GM23338 (cell line): ENCODE data around the gene HSPB9. TPM values are rescaled to one million over a fixed set of nuclear protein-coding genes. Genes with fewer than 3 reads are reported as not detected.

Source experiments
- ATAC-seq: fragments of 200-7000 bp; cut with Tn5 transposase; 3 replicates; pipeline ENCODE4 v1.9.1; 2020
- DNase-seq: peaks from one replicate; pipeline ENCODE4 v3.0.0-alpha.2; 2015; ENCODE audit warnings: low spot score
- H2AFZ ChIP-seq: fragments of 200-600 bp; sonication (generic); 2 replicates; pipeline ENCODE4 v1.8.0; 2016; ENCODE audit warnings: antibody characterized with exemption, mild to moderate bottlenecking, moderate library complexity
- H3F3A ChIP-seq: fragments of 200-600 bp; sonication (generic); replicated peaks from 2 replicates; pipeline ENCODE4 v1.8.0; 2017; ENCODE audit warnings: antibody characterized with exemption, mixed run types, low read depth
- H3K27ac ChIP-seq: fragments of 200-600 bp; sonication (generic); 2 replicates; pipeline ENCODE4 v1.6.1; 2016; ENCODE audit warnings: low read depth
- H3K27me3 ChIP-seq: fragments of 200-600 bp; sonication (generic); 2 replicates; pipeline ENCODE4 v1.8.0; 2016; ENCODE audit warnings: mild to moderate bottlenecking, mixed run types, moderate library complexity; ENCODE audit not compliant: insufficient read depth
- H3K36me3 ChIP-seq: fragments of 200-600 bp; sonication (generic); 2 replicates; pipeline ENCODE4 v1.8.0; 2016; ENCODE audit warnings: mild to moderate bottlenecking; ENCODE audit not compliant: insufficient read depth
- H3K4me1 ChIP-seq: fragments of 200-600 bp; sonication (generic); 2 replicates; pipeline ENCODE4 v1.8.0; 2016; ENCODE audit warnings: mild to moderate bottlenecking, moderate library complexity; ENCODE audit not compliant: insufficient read depth
- H3K4me2 ChIP-seq: fragments of 200-600 bp; sonication (generic); 2 replicates; pipeline ENCODE4 v1.7.1; 2017; ENCODE audit warnings: mixed run types
- H3K4me3 ChIP-seq: fragments of 200-600 bp; sonication (generic); 2 replicates; pipeline ENCODE4 v1.6.1; 2016; ENCODE audit warnings: mixed run types
- H3K79me2 ChIP-seq: fragments of 200-600 bp; sonication (generic); replicated peaks from 2 replicates; pipeline ENCODE4 v1.8.0; 2017; ENCODE audit warnings: mild to moderate bottlenecking; ENCODE audit not compliant: insufficient read depth
- H3K9me2 ChIP-seq: fragments of 200-600 bp; sonication (generic); 2 replicates; pipeline ENCODE4 v1.8.0; 2017; ENCODE audit not compliant: insufficient read depth
- H4K20me1 ChIP-seq: fragments of 200-600 bp; sonication (generic); replicated peaks from 2 replicates; pipeline ENCODE4 v1.8.0; 2017; ENCODE audit warnings: mild to moderate bottlenecking; ENCODE audit not compliant: insufficient read depth
- H3K27ac Mint-ChIP-seq: 2 replicates; pipeline ENCODE4 v1.8.0; 2020; ENCODE audit warnings: inconsistent platforms, mild to moderate bottlenecking, moderate library complexity, mixed read lengths
- H3K27me3 Mint-ChIP-seq: 3 replicates; pipeline ENCODE4 v1.8.0; 2022; ENCODE audit warnings: low read depth, mild to moderate bottlenecking, moderate library complexity, mixed read lengths, inconsistent platforms; ENCODE audit not compliant: insufficient read depth, poor library complexity
- H3K36me3 Mint-ChIP-seq: 3 replicates; pipeline ENCODE4 v1.8.0; 2021; ENCODE audit warnings: low read depth, mild to moderate bottlenecking, inconsistent platforms, moderate library complexity, mixed read lengths
- H3K4me1 Mint-ChIP-seq: 3 replicates; pipeline ENCODE4 v1.8.0; 2020; ENCODE audit warnings: mild to moderate bottlenecking, inconsistent platforms, mixed read lengths
- H3K4me3 Mint-ChIP-seq: 3 replicates; pipeline ENCODE4 v1.8.0; 2021; ENCODE audit warnings: moderate library complexity, mild to moderate bottlenecking, inconsistent platforms, mixed read lengths
- H3K9me3 Mint-ChIP-seq: 3 replicates; pipeline ENCODE4 v1.8.0; 2020; ENCODE audit warnings: moderate library complexity, mild to moderate bottlenecking, inconsistent platforms, mixed read lengths
- CREB1 ChIP-seq: fragments of 250-450 bp; sonication (Bioruptor Pico); IDR thresholded peaks from 2 replicates; pipeline ENCODE4 v1.5.0; 2020; ENCODE audit warnings: low read depth, mild to moderate bottlenecking, moderate library complexity
- CTCF ChIP-seq, 2 experiments: fragments of 200-600 bp in 1 of 2; sonication (generic) in 1 of 2; conservative IDR thresholded peaks; 2 replicates each; pipeline versions ENCODE4 v1.5.1 to v1.6.1; 2016 to 2017; ENCODE audit warnings: antibody characterized with exemption in 2 of 2, low read depth in 2 of 2, mild to moderate bottlenecking in 2 of 2, moderate library complexity in 1 of 2
- ETS1 ChIP-seq: IDR thresholded peaks from 2 replicates; pipeline ENCODE4 v1.6.1; 2016; ENCODE audit warnings: antibody characterized with exemption
- EZH2 ChIP-seq: fragments of 200-600 bp; sonication (generic); IDR thresholded peaks from one replicate; pipeline ENCODE4 v1.8.0; 2017; ENCODE audit warnings: antibody characterized with exemption, mild to moderate bottlenecking, low read depth; ENCODE audit not compliant: unreplicated experiment
- EZH2phosphoT487 ChIP-seq: fragments of 200-600 bp; sonication (generic); IDR thresholded peaks from one replicate; pipeline ENCODE4 v1.8.1; 2018; ENCODE audit warnings: antibody characterized with exemption; ENCODE audit not compliant: unreplicated experiment
- JUNB ChIP-seq: IDR thresholded peaks from one replicate; pipeline ENCODE4 v1.6.1; 2016; ENCODE audit warnings: antibody characterized with exemption; ENCODE audit not compliant: unreplicated experiment
- NANOG ChIP-seq: IDR thresholded peaks from 2 replicates; pipeline ENCODE4 v1.6.1; 2016; ENCODE audit warnings: antibody characterized with exemption, borderline replicate concordance
- REST ChIP-seq: IDR thresholded peaks from one replicate; pipeline ENCODE4 v1.6.1; 2018; ENCODE audit warnings: antibody characterized with exemption; ENCODE audit not compliant: unreplicated experiment
- STAT1 ChIP-seq: IDR thresholded peaks from one replicate; pipeline ENCODE4 v1.6.1; 2016; ENCODE audit warnings: antibody characterized with exemption; ENCODE audit not compliant: unreplicated experiment
- ZNF114 ChIP-seq: fragments of 250-450 bp; sonication (Bioruptor Pico); IDR thresholded peaks from 2 replicates; pipeline ENCODE4 v1.5.0; 2020; ENCODE audit warnings: mild to moderate bottlenecking, moderate library complexity
- ZNF331 ChIP-seq: fragments of 250-450 bp; sonication (Bioruptor Pico); IDR thresholded peaks from 2 replicates; pipeline ENCODE4 v1.5.0; 2020; ENCODE audit warnings: low read depth, mild to moderate bottlenecking, moderate library complexity
- polyA plus RNA-seq: library from polyadenylated mRNA; unstranded; fragments of >200 nt; fragmentation: Nextera tagmentation; extraction: Ambion mirVana; gene quantifications from 2 replicates; pipeline ENCODE4 v1.2.1, GENCODE V29; 2016
- total RNA-seq: library from RNA; depleted of rRNA; stranded (reverse); fragments of >200 nt; shearing (Covaris generic); gene quantifications from 2 replicates; pipeline ENCODE4 v1.2.3, GENCODE V29; 2014

HSPB9 gene
- total and polyA plus RNA-seq, 2 experiments from 2014 or later, result 0.31 to 0.52 TPM

GRCh38 chr17:42163696-42164407, 41.2 kb downstream of the HSPB9 start:
- Histone ChIP-seq H3K79me2 (no peaks in the 10 kb centered on the region), H3F3A (no peaks in the 10 kb centered on the region), H3K36me3 (no peaks in the 10 kb centered on the region), H3K4me3 (no peak overlapping the region), H2AFZ (no peak overlapping the region), H3K27me3 (no peaks in the 10 kb centered on the region), H3K4me2 (no peak overlapping the region), H3K27ac (no peak overlapping the region), H3K9me2 (no peaks in the 10 kb centered on the region), H4K20me1 (no peaks in the 10 kb centered on the region; the same call in 1 of the 2 replicates), H3K4me1 (no peaks in the 10 kb centered on the region; the same call in 1 of the 2 replicates)
- DNase-seq (no peak), ATAC-seq (no peak)
- Mint-ChIP-seq H3K27ac (no peak overlapping the region), H3K9me3 (no peaks in the 10 kb centered on the region), H3K4me1 (peaks cover 4% of the 10 kb centered on the region), H3K36me3 (no peaks in the 10 kb centered on the region), H3K27me3 (peaks cover 16% of the 10 kb centered on the region), H3K4me3 (no peak overlapping the region)
- TF ChIP-seq REST (no peak), STAT1 (no peak), EZH2 (no peak), JUNB (no peak), ZNF331 (CRISPR knock-in tag) (no peak)

GRCh38 chr17:42165751-42166150, 43.1 kb downstream of the HSPB9 start:
- Histone ChIP-seq H3K4me2 (no peak overlapping the region), H3K9me2 (no peaks in the 10 kb centered on the region), H4K20me1 (no peaks in the 10 kb centered on the region; the same call in 1 of the 2 replicates), H3F3A (no peaks in the 10 kb centered on the region), H3K4me1 (no peaks in the 10 kb centered on the region; the same call in 1 of the 2 replicates), H3K27me3 (no peaks in the 10 kb centered on the region), H3K79me2 (no peaks in the 10 kb centered on the region), H3K36me3 (no peaks in the 10 kb centered on the region), H3K27ac (no peak overlapping the region), H3K4me3 (no peak overlapping the region), H2AFZ (no peak overlapping the region)
- Mint-ChIP-seq H3K27me3 (peaks cover 16% of the 10 kb centered on the region), H3K9me3 (no peaks in the 10 kb centered on the region), H3K36me3 (no peaks in the 10 kb centered on the region), H3K27ac (no peak overlapping the region), H3K4me3 (no peak overlapping the region), H3K4me1 (peaks cover 4% of the 10 kb centered on the region)
- no peak for ATAC-seq
- no peak for DNase-seq
- TF ChIP-seq CREB1 (CRISPR knock-in tag), result no peak
- no peak for TF ChIP-seq ETS1
- TF ChIP-seq ZNF114 (CRISPR knock-in tag), result no peak
- no peak for TF ChIP-seq JUNB
- TF ChIP-seq EZH2, result no peak
- TF ChIP-seq ZNF331 (CRISPR knock-in tag), result no peak
- no peak for TF ChIP-seq EZH2phosphoT487
- TF ChIP-seq NANOG, result no peak
- TF ChIP-seq STAT1, result no peak
- TF ChIP-seq CTCF (conservative IDR thresholded peaks at IDR 0.05; ENCODE audit: low read depth in 2 of 2), result no peak
- TF ChIP-seq REST, result no peak
